ENCODE results near the gene DNM2.
A peak's percentile ranks its signal among the peaks of the same experiment; 100 is the strongest.
"Not testable (repeated sequence)": the region's sequence is repeated elsewhere in the genome, so short reads cannot be mapped to it uniquely, and the experiment has no call there.

DNM2 gene

GRCh38 chr19:10717356-10718204 lies at the start of gene DNM2:
DNM2 (plus strand) TSS chr19:10718079; CDS start chr19:10718243, 164 bp downstream.
- Histone ChIP-seq H3K27me3 (ENCODE audit: insufficient read depth, low read depth) (no peaks in the 10 kb centered on the region), H3K36me3 (ENCODE audit: insufficient read depth) (no peaks in the 10 kb centered on the region), H3K4me3 (IDR thresholded peaks at IDR 0.05; ENCODE audit: insufficient read depth, low read depth, low read length) (no peak within 1 kb of the TSS), H3K79me2 (ENCODE audit: insufficient read depth, low read depth) (peaks cover 44% of the 10 kb centered on the region), H3K4me2 (peak within 1 kb of the TSS; percentile 98), H2AFZ (ENCODE audit: low read depth) (peak within 1 kb of the TSS; percentile 66), H3K9ac (peak within 1 kb of the TSS; percentile 71; the same call in 1 of the 2 replicates), H3K27ac (peak within 1 kb of the TSS; percentile 67), H4K20me1 (ENCODE audit: insufficient read depth) (peaks cover 20% of the 10 kb centered on the region), H3K4me1 (ENCODE audit: low read depth, poor library complexity, severe bottlenecking) (peaks cover 19% of the 10 kb centered on the region)
- peak; percentile 79 for TF ChIP-seq CTCF (conservative IDR thresholded peaks at IDR 0.05; ENCODE audit: low read depth, low read length)

- Histone ChIP-seq H3K36me3 (ENCODE audit: insufficient read depth) (peaks cover 12% of the 10 kb centered on the region; the same call in 1 of the 2 replicates), H3K79me2 (ENCODE audit: insufficient read depth, low read depth) (peaks cover 100% of the 10 kb centered on the region), H4K20me1 (ENCODE audit: insufficient read depth) (peaks cover 72% of the 10 kb centered on the region), H3K4me3 (IDR thresholded peaks at IDR 0.05; ENCODE audit: insufficient read depth, low read depth, low read length) (no peak overlapping the region), H3K9ac (no peak overlapping the region), H3K27me3 (ENCODE audit: insufficient read depth, low read depth) (no peaks in the 10 kb centered on the region), H3K4me2 (no peak overlapping the region), H3K27ac (no peak overlapping the region), H3K4me1 (ENCODE audit: low read depth, poor library complexity, severe bottlenecking) (peaks cover 23% of the 10 kb centered on the region), H2AFZ (ENCODE audit: low read depth) (no peak overlapping the region)
- no peak for TF ChIP-seq CTCF (conservative IDR thresholded peaks at IDR 0.05; ENCODE audit: low read depth, low read length)
Measured at GRCh38 chr19:10669246-10669645, 48.6 kb upstream of the DNM2 start.

- no peak for TF ChIP-seq CTCF (conservative IDR thresholded peaks at IDR 0.05; ENCODE audit: low read depth, low read length)
- Histone ChIP-seq H3K4me3 (IDR thresholded peaks at IDR 0.05; ENCODE audit: insufficient read depth, low read depth, low read length) (no peak overlapping the region), H3K9ac (no peak overlapping the region), H3K27me3 (ENCODE audit: insufficient read depth, low read depth) (no peaks in the 10 kb centered on the region), H2AFZ (ENCODE audit: low read depth) (no peak overlapping the region), H3K36me3 (ENCODE audit: insufficient read depth) (peaks cover 14% of the 10 kb centered on the region; the same call in 1 of the 2 replicates), H4K20me1 (ENCODE audit: insufficient read depth) (peaks cover 67% of the 10 kb centered on the region), H3K27ac (no peak overlapping the region), H3K4me2 (no peak overlapping the region), H3K79me2 (ENCODE audit: insufficient read depth, low read depth) (peaks cover 100% of the 10 kb centered on the region), H3K4me1 (ENCODE audit: low read depth, poor library complexity, severe bottlenecking) (peaks cover 23% of the 10 kb centered on the region)
Measured at GRCh38 chr19:10670182-10670581, 47.7 kb upstream of the DNM2 start.

GRCh38 chr19:10670876-10671804 lies 46.7 kb upstream of the DNM2 start:
- peaks cover 18% of the 10 kb centered on the region for H3K4me1 ChIP-seq (ENCODE audit: low read depth, poor library complexity, severe bottlenecking)
- no peaks in the 10 kb centered on the region for H3K27me3 ChIP-seq (ENCODE audit: insufficient read depth, low read depth)
- no peak overlapping the region for H3K9ac ChIP-seq
- no peak overlapping the region for H3K4me2 ChIP-seq
- H4K20me1 ChIP-seq (ENCODE audit: insufficient read depth): peaks cover 69% of the 10 kb centered on the region
- TF ChIP-seq CTCF (conservative IDR thresholded peaks at IDR 0.05; ENCODE audit: low read depth, low read length): no peak
- H3K79me2 ChIP-seq (ENCODE audit: insufficient read depth, low read depth): peaks cover 99% of the 10 kb centered on the region
- peaks cover 14% of the 10 kb centered on the region; the same call in 1 of the 2 replicates for H3K36me3 ChIP-seq (ENCODE audit: insufficient read depth)
- H3K4me3 ChIP-seq (IDR thresholded peaks at IDR 0.05; ENCODE audit: insufficient read depth, low read depth, low read length): no peak overlapping the region
- H2AFZ ChIP-seq (ENCODE audit: low read depth): no peak overlapping the region
- H3K27ac ChIP-seq: no peak overlapping the region

- H3K4me2 ChIP-seq, H3K27ac ChIP-seq: not testable (repeated sequence)
- H4K20me1 ChIP-seq (ENCODE audit: insufficient read depth): peaks cover 61% of the 10 kb centered on the region
Measured at GRCh38 chr19:10671922-10672321, 46.0 kb upstream of the DNM2 start.

GRCh38 chr19:10675214-10675613 lies 42.7 kb upstream of the DNM2 start:
- H2AFZ ChIP-seq (ENCODE audit: low read depth); H3K4me1 ChIP-seq (ENCODE audit: low read depth, poor library complexity, severe bottlenecking); H3K4me2 ChIP-seq; H3K4me3 ChIP-seq (IDR thresholded peaks at IDR 0.05; ENCODE audit: insufficient read depth, low read depth, low read length); H3K9ac ChIP-seq; H3K27me3 ChIP-seq (ENCODE audit: insufficient read depth, low read depth); H3K27ac ChIP-seq: not testable (repeated sequence)
- Histone ChIP-seq H3K36me3 (ENCODE audit: insufficient read depth) (peaks cover 12% of the 10 kb centered on the region; the same call in 1 of the 2 replicates), H3K79me2 (ENCODE audit: insufficient read depth, low read depth) (peaks cover 72% of the 10 kb centered on the region), H4K20me1 (ENCODE audit: insufficient read depth) (peaks cover 37% of the 10 kb centered on the region)

More at GRCh38 chr19:10671922-10672321, 46.0 kb upstream of the DNM2 start:
- H3K9ac ChIP-seq; H3K4me3 ChIP-seq (IDR thresholded peaks at IDR 0.05; ENCODE audit: insufficient read depth, low read depth, low read length); H3K27me3 ChIP-seq (ENCODE audit: insufficient read depth, low read depth); H2AFZ ChIP-seq (ENCODE audit: low read depth): not testable (repeated sequence)
- Histone ChIP-seq H3K79me2 (ENCODE audit: insufficient read depth, low read depth) (peaks cover 91% of the 10 kb centered on the region), H3K36me3 (ENCODE audit: insufficient read depth) (peaks cover 10% of the 10 kb centered on the region; the same call in 1 of the 2 replicates), H3K4me1 (ENCODE audit: low read depth, poor library complexity, severe bottlenecking) (peaks cover 14% of the 10 kb centered on the region)
